ENCODE data around the gene CCDC188.

Gene CCDC188

GRCh38 chr22:20102203-20102780 lies 48.6 kb downstream of the CCDC188 start:
- no peak for DNase-seq

- DNase-seq: no peak
Observed at GRCh38 chr22:20101638-20102037, 49.2 kb downstream of the CCDC188 start.

GRCh38 chr22:20099099-20099711 lies 51.6 kb downstream of the CCDC188 start:
- no peak for DNase-seq
